Stomach (tissue), 9 donors: Measurements from ENCODE around the gene VAV2. TPM values are rescaled to one million over a fixed set of nuclear protein-coding genes. Genes with fewer than 3 reads are reported as not detected.

ENCODE experiments used
- DNase-seq, 2 donors: peaks; one replicate each; pipeline versions ENCODE4 v3.0.0 to v3.0.0-alpha.2; 2013 to 2019
- H3K27ac ChIP-seq, 5 donors: fragments of 200-600 bp in 4 of 5; sonication (generic) in 4 of 5; one replicate each; pipeline ENCODE4 v1.5.1; 2013 to 2019; ENCODE audit warnings: mild to moderate bottlenecking in 1 of 5, moderate library complexity in 1 of 5
- H3K27me3 ChIP-seq, 3 donors: fragments of 200-600 bp; sonication (generic); one replicate each; pipeline ENCODE4 v1.5.1; 2017 to 2019; ENCODE audit warnings: mixed run types in 1 of 3
- H3K36me3 ChIP-seq, 4 donors: fragments of 200-600 bp; sonication (generic); 1 replicate in 3 of 4; 2 replicates in 1 of 4; pipeline ENCODE4 v1.5.1; 2016 to 2019
- H3K4me1 ChIP-seq, 4 donors: fragments of 200-600 bp; sonication (generic); one replicate each; pipeline ENCODE4 v1.5.1; 2016 to 2019
- H3K4me3 ChIP-seq, 4 donors: fragments of 200-600 bp; sonication (generic) in 3 of 4; one replicate each; pipeline ENCODE4 v1.5.1; 2016 to 2019; ENCODE audit warnings: mild to moderate bottlenecking in 1 of 4
- H3K9me3 ChIP-seq, 4 donors: fragments of 200-600 bp; sonication (generic); one replicate each; pipeline ENCODE4 v1.5.1; 2016 to 2019
- CTCF ChIP-seq, 7 experiments: fragments of 450-650 bp in 4 of 7; fragments of 200-600 bp in 3 of 7; sonication (generic) in 3 of 7; IDR thresholded peaks; one replicate each; pipeline ENCODE4 v1.5.1; 2016 to 2019; ENCODE audit warnings: antibody characterized with exemption in 7 of 7, control low read depth in 2 of 7, mild to moderate bottlenecking in 1 of 7
- EP300 ChIP-seq: sonication (generic); formaldehyde crosslinking; IDR thresholded peaks from one replicate; pipeline ENCODE4 v1.6.1; 2017; ENCODE audit warnings: antibody characterized with exemption
- POLR2A ChIP-seq, 4 donors: fragments of 450-650 bp; IDR thresholded peaks; one replicate each; pipeline ENCODE4 v1.6.1; 2016; ENCODE audit warnings: antibody characterized with exemption in 4 of 4, control low read depth in 2 of 4, mild to moderate bottlenecking in 1 of 4, moderate library complexity in 1 of 4
- POLR2AphosphoS5 ChIP-seq, 3 donors: sonication (generic); formaldehyde crosslinking; IDR thresholded peaks; one replicate each; pipeline ENCODE4 v1.6.1; 2016; ENCODE audit warnings: antibody characterized with exemption in 3 of 3
- WGBS, 5 donors: extraction: QIAGEN DNeasy Blood & Tissue Kit in 3 of 5; methylation state at CpG; one replicate each; pipeline versions ENCODE4 v1.1.5 to v1.1.7; 2013 to 2018; 5-methylcytosine and 5-hydroxymethylcytosine counted together
- intact Hi-C: fragments of 100-400 bp; cut with DNase I; formaldehyde crosslinking; loops from one replicate; pipeline ENCODE4 v1.15.1; 2023; ENCODE audit warnings: low total_unique reads
- polyA plus RNA-seq, 3 donors: library from polyadenylated mRNA; stranded (reverse); fragments of 200-250 nt; gene quantifications; one replicate each; pipeline ENCODE4 v1.2.3, GENCODE V29; 2013
- total RNA-seq, 5 donors: library from RNA; depleted of rRNA; stranded (reverse); fragments of >200 nt; gene quantifications; one replicate each; pipeline versions ENCODE4 v1.1.0 to v1.2.3, GENCODE V29; 2014 to 2016
- donor health status: healthy with polysubstance abuse.
- donor health status: Bipolar disorder and iron deficiency.
- donor health status: healthy.

VAV2 gene
- total and polyA plus RNA-seq, 8 donors, result 4.1 to 14.2 (median 7.0) TPM

DNA sequence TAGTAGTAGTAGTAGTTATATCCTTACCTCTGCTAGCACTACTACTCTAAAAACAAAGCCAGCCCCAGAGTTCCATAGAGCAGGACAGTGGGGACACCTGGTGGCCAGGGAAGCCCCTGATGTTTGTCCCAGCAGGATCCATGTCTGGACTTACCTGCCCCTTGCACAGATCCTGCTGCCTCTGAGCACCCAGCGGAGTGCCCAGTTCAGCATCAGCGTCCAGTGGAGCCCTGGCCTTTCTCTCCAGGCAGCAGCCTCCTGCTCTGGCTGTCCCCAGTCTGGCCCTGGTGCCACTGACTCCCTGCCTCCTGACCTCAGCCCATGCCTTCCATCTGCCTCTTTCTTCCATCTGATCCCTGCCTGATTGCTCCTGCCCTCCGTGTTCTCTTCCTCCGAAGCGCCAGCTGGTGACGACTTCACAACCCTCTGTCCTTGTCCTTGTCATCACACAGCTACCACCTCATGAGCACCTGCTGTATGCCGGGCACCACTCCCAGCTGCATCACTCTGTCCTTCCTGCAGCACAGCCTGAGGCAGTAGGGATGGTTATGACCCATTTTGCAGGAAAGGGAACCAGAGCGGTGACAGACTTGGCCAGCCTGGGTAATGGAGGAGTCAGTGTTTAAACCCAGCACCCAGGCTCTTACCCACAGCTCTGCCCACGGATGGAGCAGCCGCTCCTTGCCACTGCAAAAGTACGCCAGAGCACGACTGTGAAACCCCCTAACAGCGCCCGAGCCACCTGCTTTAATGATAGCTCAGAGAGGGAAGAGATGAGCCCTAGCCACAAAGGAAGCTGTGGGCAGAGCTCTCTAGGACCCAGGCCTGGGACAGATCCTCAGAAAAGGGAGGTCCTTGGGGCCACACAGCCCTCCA, 265.5 kb downstream of the VAV2 start:
- Histone ChIP-seq H3K4me3 (no peak overlapping the region), H3K4me1 (no peaks in the 10 kb centered on the region), H3K36me3 (no peaks in the 10 kb centered on the region), H3K9me3 (no peaks in the 10 kb centered on the region), H3K27ac (no peak overlapping the region), H3K27me3 (peaks cover 0 to 6% (median 0%) of the 10 kb centered on the region in 3 donors)
- peak in 4 of 7 experiments; percentile 16 to 52 (median 28) for TF ChIP-seq CTCF (IDR thresholded peaks at IDR 0.05)
- no peak for TF ChIP-seq POLR2AphosphoS5 (IDR thresholded peaks at IDR 0.05)
- no peak for TF ChIP-seq EP300
- TF ChIP-seq POLR2A (IDR thresholded peaks at IDR 0.05), result no peak
- peak; percentile 52 to 81 for DNase-seq
- intact Hi-C loops, result loop anchor here (10.0 kb wide), 1 partner anchor 192 kb away; the partner anchor contains the start of gene ADAMTSL2
- 62 to 83% (median 70%) methylated on average over 14 of the region's 14 CpGs for WGBS, 5 donors

DNA sequence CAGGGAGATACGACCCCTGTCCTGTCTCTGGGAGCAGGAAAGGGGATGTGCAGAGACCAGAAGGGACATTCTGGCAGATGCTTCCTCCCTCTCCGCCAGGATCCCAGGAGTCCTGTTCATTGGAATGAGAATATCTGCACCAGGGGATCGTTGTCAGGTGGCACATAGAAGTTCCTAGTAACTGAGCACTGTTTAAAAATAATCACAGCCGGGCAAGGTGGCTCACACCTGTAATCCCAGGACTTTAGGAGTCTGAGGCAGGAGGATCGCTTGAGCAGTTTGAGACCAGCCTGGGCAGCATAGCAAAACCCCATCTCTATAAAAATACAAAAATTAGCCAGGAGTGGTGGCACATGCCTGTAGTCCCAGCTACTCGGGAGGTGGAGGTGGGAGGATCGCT, 266.2 kb downstream of the VAV2 start:
- intact Hi-C loops, result loop anchor here (10.0 kb wide), 1 partner anchor 191 kb away; the partner anchor contains the start of gene ADAMTSL2
- WGBS, 5 donors, result 77 to 96% (median 81%) methylated on average over 6 to 7 of the region's 7 CpGs
- TF ChIP-seq POLR2A (IDR thresholded peaks at IDR 0.05) (no peak), EP300 (no peak), CTCF (IDR thresholded peaks at IDR 0.05) (no peak), POLR2AphosphoS5 (IDR thresholded peaks at IDR 0.05) (no peak)
- no peak overlapping the region for H3K4me3 ChIP-seq
- H3K27me3 ChIP-seq, result peaks cover 0 to 6% (median 0%) of the 10 kb centered on the region in 3 donors
- no peaks in the 10 kb centered on the region for H3K36me3 ChIP-seq
- H3K4me1 ChIP-seq, result no peaks in the 10 kb centered on the region
- no peaks in the 10 kb centered on the region for H3K9me3 ChIP-seq
- DNase-seq, result peak in 1 of 2 donors; percentile 15
- no peak overlapping the region for H3K27ac ChIP-seq

DNA sequence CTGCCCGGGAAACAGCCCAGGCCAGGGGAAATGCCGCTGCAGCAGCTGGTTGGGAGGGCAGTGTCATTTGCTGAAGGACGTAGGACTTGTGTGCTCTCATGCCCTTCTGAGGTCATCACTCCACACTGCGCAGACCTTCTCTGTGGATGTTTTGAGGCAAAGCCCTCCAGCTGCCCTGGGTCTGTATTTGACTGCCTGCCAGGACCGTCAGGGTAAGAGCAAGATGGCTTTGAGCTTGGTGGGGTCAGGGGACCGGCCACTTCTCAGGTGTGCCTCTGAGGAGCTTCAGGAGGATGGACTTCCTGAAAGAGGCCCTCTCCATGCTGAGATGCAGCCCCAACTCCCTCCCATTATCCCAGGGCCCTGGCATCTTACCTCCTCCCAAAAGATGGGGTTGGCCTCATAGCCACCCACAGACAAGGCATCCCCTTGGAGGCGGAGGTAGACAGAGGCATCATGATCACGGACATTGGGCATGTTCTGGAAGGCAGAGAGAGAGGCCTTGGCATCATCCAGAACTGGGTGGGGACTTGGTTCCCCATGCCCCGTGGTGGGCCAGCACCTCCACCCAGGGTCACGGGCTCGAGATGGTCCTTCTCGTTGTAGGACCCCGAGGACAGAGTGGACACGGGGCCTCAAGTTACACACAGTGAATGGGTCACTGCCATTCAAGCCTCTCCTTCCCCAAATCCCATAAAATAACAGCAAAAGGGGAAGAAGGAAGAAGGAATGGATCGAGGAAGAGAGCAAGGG, 273.4 kb downstream of the VAV2 start:
- no peaks in the 10 kb centered on the region for H3K36me3 ChIP-seq
- H3K27me3 ChIP-seq, result peaks cover 0 to 6% (median 0%) of the 10 kb centered on the region in 3 donors
- no peak for TF ChIP-seq POLR2A (IDR thresholded peaks at IDR 0.05)
- TF ChIP-seq CTCF (IDR thresholded peaks at IDR 0.05), result no peak
- no peak for TF ChIP-seq POLR2AphosphoS5 (IDR thresholded peaks at IDR 0.05)
- no peak for TF ChIP-seq EP300
- no peak for DNase-seq
- H3K4me1 ChIP-seq, result peaks cover 0 to 7% (median 2%) of the 10 kb centered on the region in 4 donors
- no peaks in the 10 kb centered on the region for H3K9me3 ChIP-seq
- 87 to 93% (median 88%) methylated on average over 14 to 15 of the region's 15 CpGs for WGBS, 5 donors
- intact Hi-C loops, result no loop called here
- H3K4me3 ChIP-seq, result no peak overlapping the region
- no peak overlapping the region for H3K27ac ChIP-seq
